Tibial artery (tissue), 4 donors: ENCODE results near the gene ADAMTS3.

Source experiments
- DNase-seq, 2 donors: peaks; one replicate each; pipeline ENCODE4 v3.0.0-alpha.2; 2019
- H3K27ac ChIP-seq, 2 donors: fragments of 200-600 bp; sonication (generic) in 1 of 2; 1 replicate in 1 of 2; 2 replicates in 1 of 2; pipeline ENCODE4 v1.5.1; 2018 to 2019; ENCODE audit warnings: mild to moderate bottlenecking in 1 of 2
- H3K27me3 ChIP-seq, 2 donors: fragments of 200-600 bp; sonication (generic) in 1 of 2; one replicate each; pipeline versions ENCODE4 v1.5.1 to v1.6.0; 2016 to 2019
- H3K36me3 ChIP-seq, 3 donors: fragments of 200-600 bp; sonication (generic) in 2 of 3; one replicate each; pipeline ENCODE4 v1.5.1; 2016 to 2019; ENCODE audit warnings: mild to moderate bottlenecking in 2 of 3
- H3K4me1 ChIP-seq, 4 donors: fragments of 200-600 bp; sonication (generic) in 2 of 4; 1 replicate in 3 of 4; 2 replicates in 1 of 4; pipeline ENCODE4 v1.5.1; 2016 to 2019
- H3K4me3 ChIP-seq, 2 donors: fragments of 200-600 bp; sonication (generic) in 1 of 2; 1 replicate in 1 of 2; 2 replicates in 1 of 2; pipeline ENCODE4 v1.5.1; 2018 to 2019; ENCODE audit warnings: mild to moderate bottlenecking in 2 of 2
- H3K9me3 ChIP-seq, 3 donors: fragments of 200-600 bp; sonication (generic) in 1 of 3; one replicate each; pipeline ENCODE4 v1.5.1; 2016 to 2019
- CTCF ChIP-seq, 2 experiments: fragments of 200-600 bp in 1 of 2; fragments of 450-650 bp in 1 of 2; IDR thresholded peaks; one replicate each; pipeline ENCODE4 v1.5.1; 2017 to 2019; ENCODE audit warnings: antibody characterized with exemption in 2 of 2, mild to moderate bottlenecking in 1 of 2, moderate library complexity in 1 of 2
- intact Hi-C: fragments of 100-400 bp; cut with DNase I; formaldehyde crosslinking; loops from one replicate; pipeline ENCODE4 v1.15.0; 2023; ENCODE audit warnings: low total_unique reads

Gene ADAMTS3

GRCh38 chr4:72302981-72303704 is 265.9 kb downstream of the ADAMTS3 start:
- no peak overlapping the region for H3K4me3 ChIP-seq
- intact Hi-C loops, result no loop called here
- DNase-seq, result no peak
- TF ChIP-seq CTCF (IDR thresholded peaks at IDR 0.05), result peak; percentile 45 to 56
- no peaks in the 10 kb centered on the region for H3K36me3 ChIP-seq
- no peaks in the 10 kb centered on the region for H3K4me1 ChIP-seq
- H3K27me3 ChIP-seq, result no peaks in the 10 kb centered on the region
- no peak overlapping the region for H3K27ac ChIP-seq
- no peaks in the 10 kb centered on the region for H3K9me3 ChIP-seq

GRCh38 chr4:72301759-72302158 is 267.3 kb downstream of the ADAMTS3 start:
- no peaks in the 10 kb centered on the region for H3K9me3 ChIP-seq
- no peak overlapping the region for H3K4me3 ChIP-seq
- H3K27ac ChIP-seq, result no peak overlapping the region
- no peak for DNase-seq
- H3K4me1 ChIP-seq, result no peaks in the 10 kb centered on the region
- H3K36me3 ChIP-seq, result no peaks in the 10 kb centered on the region
- H3K27me3 ChIP-seq, result no peaks in the 10 kb centered on the region
- intact Hi-C loops, result no loop called here
- TF ChIP-seq CTCF (IDR thresholded peaks at IDR 0.05), result no peak

GRCh38 chr4:72300126-72300525 is 268.9 kb downstream of the ADAMTS3 start:
- DNase-seq, result no peak
- Histone ChIP-seq H3K4me1 (no peaks in the 10 kb centered on the region), H3K36me3 (no peaks in the 10 kb centered on the region), H3K27me3 (no peaks in the 10 kb centered on the region), H3K4me3 (no peak overlapping the region), H3K27ac (no peak overlapping the region), H3K9me3 (no peaks in the 10 kb centered on the region)
- intact Hi-C loops, result no loop called here
- TF ChIP-seq CTCF (IDR thresholded peaks at IDR 0.05), result no peak

- Histone ChIP-seq H3K9me3 (no peaks in the 10 kb centered on the region), H3K36me3 (no peaks in the 10 kb centered on the region), H3K4me3 (no peak overlapping the region), H3K27me3 (no peaks in the 10 kb centered on the region), H3K27ac (no peak overlapping the region), H3K4me1 (no peaks in the 10 kb centered on the region)
- intact Hi-C loops, result loop anchor here (10.0 kb wide), 1 partner anchor 169 kb away; no protein-coding TSS in a partner anchor
- TF ChIP-seq CTCF (IDR thresholded peaks at IDR 0.05), result peak; percentile 63 to 73
- no peak for DNase-seq
Observed at GRCh38 chr4:72295966-72296557, 273.0 kb downstream of the ADAMTS3 start.

- no peaks in the 10 kb centered on the region for H3K27me3 ChIP-seq
- intact Hi-C loops, result loop anchor here (10.0 kb wide), 1 partner anchor 174 kb away; no protein-coding TSS in a partner anchor
- no peaks in the 10 kb centered on the region for H3K4me1 ChIP-seq
- no peak overlapping the region for H3K4me3 ChIP-seq
- no peak for TF ChIP-seq CTCF (IDR thresholded peaks at IDR 0.05)
- no peak overlapping the region for H3K27ac ChIP-seq
- H3K36me3 ChIP-seq, result no peaks in the 10 kb centered on the region
- H3K9me3 ChIP-seq, result no peaks in the 10 kb centered on the region
- no peak for DNase-seq
Observed at GRCh38 chr4:72290737-72291136, 278.3 kb downstream of the ADAMTS3 start.
